ENCODE results near the gene PITX2.

DNA sequence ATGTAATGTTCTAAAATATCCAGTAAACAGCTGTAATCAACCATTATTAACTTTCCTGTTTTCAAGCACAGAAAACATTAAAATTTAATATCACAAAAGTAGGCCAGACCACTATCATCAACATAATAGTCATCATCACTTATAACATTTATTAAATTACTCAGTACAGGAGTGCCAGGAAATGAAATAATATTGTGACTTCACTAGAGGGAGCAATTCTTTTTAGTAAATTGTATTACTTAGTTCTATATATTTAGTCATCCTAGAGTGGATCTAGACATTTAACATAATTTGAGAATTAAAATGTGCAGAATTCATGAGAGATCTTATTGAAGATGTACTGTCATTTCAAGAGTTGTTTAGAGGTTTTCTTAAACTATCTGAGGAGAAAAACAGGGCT, 33.6 kb downstream of the PITX2 start:
- TF ChIP-seq, protein P1, sequence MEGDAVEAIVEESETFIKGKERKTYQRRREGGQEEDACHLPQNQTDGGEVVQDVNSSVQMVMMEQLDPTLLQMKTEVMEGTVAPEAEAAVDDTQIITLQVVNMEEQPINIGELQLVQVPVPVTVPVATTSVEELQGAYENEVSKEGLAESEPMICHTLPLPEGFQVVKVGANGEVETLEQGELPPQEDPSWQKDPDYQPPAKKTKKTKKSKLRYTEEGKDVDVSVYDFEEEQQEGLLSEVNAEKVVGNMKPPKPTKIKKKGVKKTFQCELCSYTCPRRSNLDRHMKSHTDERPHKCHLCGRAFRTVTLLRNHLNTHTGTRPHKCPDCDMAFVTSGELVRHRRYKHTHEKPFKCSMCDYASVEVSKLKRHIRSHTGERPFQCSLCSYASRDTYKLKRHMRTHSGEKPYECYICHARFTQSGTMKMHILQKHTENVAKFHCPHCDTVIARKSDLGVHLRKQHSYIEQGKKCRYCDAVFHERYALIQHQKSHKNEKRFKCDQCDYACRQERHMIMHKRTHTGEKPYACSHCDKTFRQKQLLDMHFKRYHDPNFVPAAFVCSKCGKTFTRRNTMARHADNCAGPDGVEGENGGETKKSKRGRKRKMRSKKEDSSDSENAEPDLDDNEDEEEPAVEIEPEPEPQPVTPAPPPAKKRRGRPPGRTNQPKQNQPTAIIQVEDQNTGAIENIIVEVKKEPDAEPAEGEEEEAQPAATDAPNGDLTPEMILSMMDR (IDR thresholded peaks at IDR 0.05): no peak
- no peak for TF ChIP-seq POLR2A (IDR thresholded peaks at IDR 0.05)
